K562 (cell line): ENCODE results near the gene KARS1. TPM values are rescaled to one million over a fixed set of nuclear protein-coding genes. Genes with fewer than 3 reads are reported as not detected.

Source experiments
- ATAC-seq: fragments of 200-7000 bp; cut with Tn5 transposase; 3 replicates; pipeline ENCODE4 v1.9.1; 2020; ENCODE audit warnings: moderate library complexity
- BruUV-seq: library from RNA; stranded (reverse); fragments of 400-500 nt; replicated peaks from 2 replicates; lab custom pipeline; 2021; lab: Mats Ljungman, UMichigan
- CTCF ChIA-PET: fragments of 300-600 bp; formaldehyde crosslinking; extraction: SDS; loops from one replicate; lab custom pipeline; 2021; ENCODE audit warnings: low intra/inter-chr PET ratio; lab: Yijun Ruan, JAX
- POLR2A ChIA-PET: fragments of 300-600, 350-650 bp; sonication (Branson Sonifier 250); formaldehyde crosslinking; extraction: SDS; loops from one replicate; lab custom pipeline; 2021; ENCODE audit warnings: antibody characterized with exemption, inconsistent platforms; lab: Yijun Ruan, JAX
- DNase-seq, 4 experiments: peaks; one replicate each; pipeline versions ENCODE4 v3.0.0 to v3.0.0-alpha.2; 2011 to 2018; ENCODE audit warnings: low spot score in 3 of 4, mixed read lengths in 3 of 4; ENCODE audit errors: extremely low read depth in 1 of 4
- FAIRE-seq: peaks from 2 replicates; lab custom pipeline; 2011; peaks lifted over from hg19 to GRCh38; lab: Jason Lieb, UNC
- H2AFZ ChIP-seq: 2 replicates; pipeline ENCODE4 v1.6.0; 2011; ENCODE audit warnings: low read depth, low read length, control low read depth, inconsistent platforms
- H3K27ac ChIP-seq: fragments of 200-600 bp; 3 replicates; pipeline ENCODE4 v1.8.0; 2011; ENCODE audit warnings: low read depth, mild to moderate bottlenecking, control low read depth, inconsistent platforms, low read length, moderate library complexity, mixed read lengths; ENCODE audit errors: extremely low read depth
- H3K27me3 ChIP-seq, 2 experiments: fragments of 300-600 bp in 1 of 2; 2 replicates in 1 of 2; 3 replicates in 1 of 2; pipeline versions ENCODE4 v1.6.0 to v1.8.0; 2011; ENCODE audit warnings: inconsistent platforms in 2 of 2, low read length in 2 of 2, mild to moderate bottlenecking in 1 of 2, mixed read lengths in 1 of 2, moderate library complexity in 1 of 2; ENCODE audit not compliant: control insufficient read depth in 2 of 2, insufficient read depth in 2 of 2
- H3K36me3 ChIP-seq: fragments of 300-600 bp; 3 replicates; pipeline ENCODE4 v1.8.0; 2011; ENCODE audit warnings: mild to moderate bottlenecking, low read length, inconsistent platforms; ENCODE audit not compliant: control insufficient read depth, insufficient read depth
- H3K4me1 ChIP-seq, 2 experiments: fragments of 200-600 bp in 1 of 2; replicated peaks in 1 of 2; 2 replicates in 1 of 2; 3 replicates in 1 of 2; pipeline versions ENCODE4 v1.5.1 to v1.8.0; 2011; ENCODE audit warnings: inconsistent platforms in 2 of 2, low read length in 2 of 2, mild to moderate bottlenecking in 1 of 2, mixed read lengths in 1 of 2, moderate library complexity in 1 of 2; ENCODE audit not compliant: control insufficient read depth in 2 of 2, insufficient read depth in 2 of 2
- H3K4me2 ChIP-seq: 2 replicates; pipeline ENCODE4 v1.6.1; 2011; ENCODE audit warnings: low read length, control low read depth, inconsistent platforms, mixed read lengths; ENCODE audit not compliant: insufficient read depth
- H3K4me3 ChIP-seq: fragments of 200-600 bp; sonication (generic), shearing (Covaris generic); 2 replicates; pipeline ENCODE4 v1.5.1; 2016; ENCODE audit warnings: control low read depth, inconsistent platforms
- H3K79me2 ChIP-seq: fragments of 200-600 bp; 3 replicates; pipeline ENCODE4 v1.8.0; 2011; ENCODE audit warnings: low read length, inconsistent platforms; ENCODE audit not compliant: control insufficient read depth, insufficient read depth
- H3K9ac ChIP-seq, 2 experiments: 2 replicates each; pipeline versions ENCODE4 v1.6.0 to v1.6.1; 2011; ENCODE audit warnings: low read depth in 2 of 2, low read length in 2 of 2, control low read depth in 1 of 2, inconsistent platforms in 1 of 2, mild to moderate bottlenecking in 1 of 2, mixed read lengths in 1 of 2; ENCODE audit not compliant: insufficient read depth in 1 of 2
- H3K9me1 ChIP-seq: one replicate; pipeline ENCODE4 v1.6.0; 2011; ENCODE audit warnings: inconsistent platforms, mild to moderate bottlenecking, low read length, moderate library complexity; ENCODE audit not compliant: control insufficient read depth, insufficient read depth
- H3K9me3 ChIP-seq: replicated peaks from 2 replicates; pipeline ENCODE4 v1.5.1; 2011; ENCODE audit warnings: low read depth, low read length, inconsistent platforms; ENCODE audit not compliant: control insufficient read depth, insufficient read depth
- H4K20me1 ChIP-seq: replicated peaks from 2 replicates; pipeline ENCODE4 v1.6.1; 2011; ENCODE audit warnings: low read length, inconsistent platforms, mixed read lengths; ENCODE audit not compliant: control insufficient read depth, insufficient read depth
- CCAR2 ChIP-seq: fragments of 200-400 bp; formaldehyde crosslinking; IDR thresholded peaks from 2 replicates; pipeline ENCODE4 v1.6.1; 2017; ENCODE audit warnings: mild to moderate bottlenecking, low read depth, low read length
- CEBPB ChIP-seq: fragments of 450-650 bp; IDR thresholded peaks from 2 replicates; pipeline ENCODE4 v1.6.1; 2016; ENCODE audit warnings: missing genetic modification characterization, missing compliant biosample characterization
- CEBPG ChIP-seq, 3 experiments: fragments of 200-800 bp in 1 of 3; sonication (Bioruptor generic) in 1 of 3; sonication (generic) in 1 of 3; formaldehyde crosslinking in 1 of 3; IDR thresholded peaks in 2 of 3; conservative IDR thresholded peaks in 1 of 3; 2 replicates each; pipeline versions ENCODE4 v1.6.1 to v1.8.0; 2016 to 2022; ENCODE audit warnings: missing compliant biosample characterization in 2 of 3, missing genetic modification characterization in 2 of 3, mild to moderate bottlenecking in 1 of 3, missing genetic modification reagents in 1 of 3
- FOXK2 ChIP-seq, 2 experiments: fragments of 450-650 bp; IDR thresholded peaks in 1 of 2; conservative IDR thresholded peaks in 1 of 2; 2 replicates each; pipeline ENCODE4 v1.6.1; 2016; ENCODE audit warnings: low read depth in 2 of 2, mild to moderate bottlenecking in 1 of 2
- MED1 ChIP-seq: sonication (generic); formaldehyde crosslinking; IDR thresholded peaks from 2 replicates; pipeline ENCODE4 v1.8.1; 2023; ENCODE audit warnings: missing genetic modification reagents, borderline replicate concordance
- NFRKB ChIP-seq: fragments of 450-650 bp; IDR thresholded peaks from 2 replicates; pipeline ENCODE4 v1.6.1; 2016; ENCODE audit warnings: low read depth
- WGBS: fragments of 100-300 bp; shearing (Covaris generic); methylation state at CpG from one replicate; pipeline ENCODE4 v1.1.6; 2016; ENCODE audit warnings: low coverage, mixed read lengths; ENCODE audit not compliant: insufficient coverage; ENCODE audit errors: missing lambda C conversion rate; 5-methylcytosine and 5-hydroxymethylcytosine counted together
- in situ Hi-C: fragments of 300-500 bp; cut with MboI; formaldehyde crosslinking; loops from 4 replicates; pipeline ENCODE4 v1.15.0; 2018; ENCODE audit warnings: inconsistent platforms, mixed read lengths
- intact Hi-C: fragments of 100-400 bp; cut with micrococcal nuclease; formaldehyde crosslinking; loops from 2 replicates; pipeline ENCODE4 v1.14.2; 2022
- polyA plus RNA-seq, 8 experiments: library from polyadenylated mRNA; depleted of rRNA in 4 of 8; stranded (reverse) in 5 of 8; unstranded in 3 of 8; fragments of >200 nt; fragmentation: Nextera tagmentation in 2 of 8; fragmentation: Illumina TruSeq in 1 of 8; extraction: Ambion mirVana in 2 of 8; extraction: Trizol in 1 of 8; gene quantifications; 2 replicates each; pipeline versions ENCODE4 v1.2.1 to v1.2.3, GENCODE V29; 2011 to 2014; ENCODE audit warnings: inconsistent platforms in 1 of 8, missing spikeins in 1 of 8
- total RNA-seq, 7 experiments: library from RNA; depleted of rRNA in 6 of 7; stranded (reverse); fragments of >200 nt in 6 of 7; fragmentation: Illumina TruSeq in 2 of 7; extraction: Trizol in 2 of 7; gene quantifications; 2 replicates each; pipeline versions ENCODE4 v1.2.1 to v1.2.3, GENCODE V29; 2011 to 2021; ENCODE audit warnings: low replicate concordance in 1 of 7
- TF ChIP-seq, protein P1 (sequence below): IDR thresholded peaks from 2 replicates; pipeline ENCODE4 v1.6.1; 2012; ENCODE audit warnings: low read depth, low read length, improper control_type of control experiment, borderline replicate concordance

Gene KARS1
- total and polyA plus RNA-seq, 9 of the 15 experiments (the other 6 are each of a cell fraction or from before 2014, with no cell fraction given), result 223 to 386 (median 304) TPM

DNA sequence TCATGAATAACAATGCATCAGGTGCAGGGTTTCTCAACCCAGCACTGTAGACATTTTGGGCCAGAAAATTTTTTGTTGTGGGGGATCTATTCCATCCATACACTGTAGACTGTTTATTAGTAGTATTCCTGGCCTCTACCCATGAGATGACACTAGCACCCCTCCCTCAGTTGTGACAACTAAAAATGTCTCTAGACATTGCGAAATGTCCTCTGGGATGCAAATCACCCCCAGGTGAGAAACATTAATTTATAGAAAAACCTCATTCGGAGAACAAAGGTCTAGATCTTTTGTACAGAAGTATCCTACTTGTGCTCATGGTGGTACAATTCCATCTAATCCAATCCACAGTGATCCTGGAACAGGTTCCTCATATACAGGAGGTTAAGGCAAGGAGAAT, 28.7 kb downstream of the KARS1 start:
- Histone ChIP-seq H3K4me1 (peaks cover 20 to 27% of the 10 kb centered on the region in 2 experiments), H3K4me3 (no peak overlapping the region)
- DNase-seq, result no peak
- no peak for TF ChIP-seq CEBPG (CRISPR knock-in tag; IDR thresholded peaks at IDR 0.05)
- TF ChIP-seq CEBPG (tag; conservative IDR thresholded peaks at IDR 0.05 in 1 of 2, IDR thresholded peaks at IDR 0.05 in 1 of 2), result peak in 1 of 2 experiments; percentile 48; a peak in 1 of 4 replicates
- TF ChIP-seq NFRKB, result no peak
- TF ChIP-seq CEBPB (tag), result peak; percentile 72
- TF ChIP-seq, all 486 proteins: peak for 2
- ATAC-seq (no peak), FAIRE-seq (no peak)
- Histone ChIP-seq H3K27me3 (no peaks in the 10 kb centered on the region), H3K9ac (no peak overlapping the region), H4K20me1 (no peaks in the 10 kb centered on the region), H3K9me1 (no peaks in the 10 kb centered on the region), H3K9me3 (no peaks in the 10 kb centered on the region), H2AFZ (no peak overlapping the region), H3K36me3 (peaks cover 35% of the 10 kb centered on the region), H3K27ac (no peak overlapping the region), H3K4me2 (no peak overlapping the region), H3K79me2 (peaks cover 14% of the 10 kb centered on the region)
- ChIA-PET CTCF (no interaction called here), POLR2A (interaction anchor here (0.9 kb wide), 1 partner anchor 9 kb away, joined by 3 read pairs; no protein-coding TSS in a partner anchor)
- in situ Hi-C loops (no loop called here), intact Hi-C loops (no loop called here)
- WGBS, result 93% methylated on average over 2 of the region's 2 CpGs
- BruUV-seq, result no TSS peak

DNA sequence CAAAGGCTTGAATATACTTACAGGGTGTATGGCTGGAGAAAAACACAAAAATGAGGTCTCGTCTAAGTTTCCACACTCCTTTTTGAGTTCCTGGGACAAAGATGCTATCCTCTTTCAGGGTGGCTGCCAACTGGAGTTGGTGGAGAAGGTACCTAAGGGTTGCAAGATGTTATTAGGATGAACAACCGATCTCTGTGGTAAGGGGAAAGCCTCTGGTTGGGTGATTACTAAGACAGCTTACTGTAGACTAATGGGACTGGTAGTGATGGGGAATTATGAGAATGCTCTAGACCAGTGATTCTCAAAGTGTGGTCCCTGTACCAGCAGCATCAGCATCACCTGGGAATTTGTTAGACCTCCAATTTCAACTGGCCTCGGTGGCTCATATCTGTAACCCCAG, 30.3 kb downstream of the KARS1 start:
- no peak for FAIRE-seq
- Histone ChIP-seq H3K27me3 (no peaks in the 10 kb centered on the region), H3K79me2 (peaks cover 5% of the 10 kb centered on the region), H3K9me1 (no peaks in the 10 kb centered on the region)
- POLR2A ChIA-PET, result no interaction called here
- TF ChIP-seq CCAR2 (no peak), FOXK2 (conservative IDR thresholded peaks at IDR 0.05 in 1 of 2, IDR thresholded peaks at IDR 0.05 in 1 of 2; ENCODE audit: low read depth in 2 of 2) (no peak), MED1 (CRISPR knock-in tag) (no peak)
- TF ChIP-seq, protein P1, sequence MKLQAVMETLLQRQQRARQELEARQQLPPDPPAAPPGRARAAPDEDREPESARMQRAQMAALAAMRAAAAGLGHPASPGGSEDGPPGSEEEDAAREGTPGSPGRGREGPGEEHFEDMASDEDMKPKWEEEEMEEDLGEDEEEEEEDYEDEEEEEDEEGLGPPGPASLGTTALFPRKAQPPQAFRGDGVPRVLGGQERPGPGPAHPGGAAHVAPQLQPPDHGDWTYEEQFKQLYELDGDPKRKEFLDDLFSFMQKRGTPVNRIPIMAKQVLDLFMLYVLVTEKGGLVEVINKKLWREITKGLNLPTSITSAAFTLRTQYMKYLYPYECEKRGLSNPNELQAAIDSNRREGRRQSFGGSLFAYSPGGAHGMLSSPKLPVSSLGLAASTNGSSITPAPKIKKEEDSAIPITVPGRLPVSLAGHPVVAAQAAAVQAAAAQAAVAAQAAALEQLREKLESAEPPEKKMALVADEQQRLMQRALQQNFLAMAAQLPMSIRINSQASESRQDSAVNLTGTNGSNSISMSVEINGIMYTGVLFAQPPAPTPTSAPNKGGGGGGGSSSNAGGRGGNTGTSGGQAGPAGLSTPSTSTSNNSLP, result no peak
- TF ChIP-seq, all 486 proteins: peak for 0
- Histone ChIP-seq H3K4me1 (peaks cover 14 to 20% of the 10 kb centered on the region in 2 experiments), H3K4me3 (no peak overlapping the region), H3K27ac (no peak overlapping the region), H3K9ac (no peak overlapping the region), H2AFZ (no peak overlapping the region), H3K9me3 (no peaks in the 10 kb centered on the region), H3K4me2 (no peak overlapping the region), H3K36me3 (peaks cover 51% of the 10 kb centered on the region), H4K20me1 (no peaks in the 10 kb centered on the region)
- CTCF ChIA-PET, result no interaction called here
- DNase-seq (no peak), ATAC-seq (no peak)
- 82% methylated on average over 3 of the region's 3 CpGs for WGBS
- no TSS peak for BruUV-seq
- in situ Hi-C loops, result no loop called here
- intact Hi-C loops, result no loop called here
